ENCODE data around the gene TMEM184B. TPM values are rescaled to one million over a fixed set of nuclear protein-coding genes. Genes with fewer than 3 reads are reported as not detected.

TMEM184B gene
- total and polyA plus RNA-seq, 7 experiments from 2014 or later: 9.0 to 41.3 (median 34.8) TPM

GRCh38 chr22:38257650-38258250, 15.1 kb downstream of the TMEM184B start:
- H3K27ac Mint-ChIP-seq: no peak overlapping the region
- peaks cover 0 to 18% (median 3%) of the 10 kb centered on the region in 5 donors for H3K36me3 Mint-ChIP-seq
- H3K4me3 ChIP-seq (ENCODE audit: low read length): no peak overlapping the region
- no peaks in the 10 kb centered on the region for H3K9me3 ChIP-seq (ENCODE audit: control insufficient read depth in 2 of 3, low read length in 3 of 3)
- H3K4me1 ChIP-seq (ENCODE audit: control insufficient read depth in 2 of 2, insufficient read depth in 2 of 2, low read length in 2 of 2): no peaks in the 10 kb centered on the region
- ChIA-PET POLR2A (interaction anchor here (0.6 kb wide), 3 partner anchors 48 to 165 kb away, joined by 3 read pairs; no protein-coding TSS in a partner anchor), CTCF (interaction anchor here (0.6 kb wide), 1 partner anchor 97 kb away, joined by 3 read pairs; no protein-coding TSS in a partner anchor)
- no peak overlapping the region for H3K4me3 Mint-ChIP-seq
- H3K36me3 ChIP-seq (ENCODE audit: control insufficient read depth in 2 of 3, insufficient read depth in 3 of 3, low read length in 3 of 3): no peaks in the 10 kb centered on the region
- no peak overlapping the region for H3K27ac ChIP-seq (ENCODE audit: low read depth, low read length)
- no peaks in the 10 kb centered on the region for H3K27me3 Mint-ChIP-seq
- H3K27me3 ChIP-seq (ENCODE audit: control insufficient read depth in 2 of 2, insufficient read depth in 2 of 2, low read length in 2 of 2): no peaks in the 10 kb centered on the region
- ATAC-seq: no peak
- intact Hi-C loops (cut with micrococcal nuclease): no loop called here
- no peaks in the 10 kb centered on the region for H3K9me3 Mint-ChIP-seq
- no peak for DNase-seq
- peaks cover 10 to 49% (median 36%) of the 10 kb centered on the region in 7 donors for H3K4me1 Mint-ChIP-seq

- Mint-ChIP-seq H3K27me3 (no peaks in the 10 kb centered on the region), H3K4me1 (peaks cover 8 to 45% (median 32%) of the 10 kb centered on the region in 7 donors), H3K9me3 (no peaks in the 10 kb centered on the region), H3K4me3 (no peak overlapping the region), H3K36me3 (peaks cover 0 to 15% (median under 1%) of the 10 kb centered on the region in 5 donors), H3K27ac (no peak overlapping the region)
- DNase-seq (no peak), ATAC-seq (no peak)
- intact Hi-C loops (cut with micrococcal nuclease): no loop called here
- Histone ChIP-seq H3K4me3 (ENCODE audit: low read length) (no peak overlapping the region), H3K4me1 (ENCODE audit: control insufficient read depth in 2 of 2, insufficient read depth in 2 of 2, low read length in 2 of 2) (no peaks in the 10 kb centered on the region), H3K27ac (ENCODE audit: low read depth, low read length) (no peak overlapping the region), H3K9me3 (ENCODE audit: control insufficient read depth in 2 of 3, low read length in 3 of 3) (no peaks in the 10 kb centered on the region), H3K27me3 (ENCODE audit: control insufficient read depth in 2 of 2, insufficient read depth in 2 of 2, low read length in 2 of 2) (no peaks in the 10 kb centered on the region), H3K36me3 (ENCODE audit: control insufficient read depth in 2 of 3, insufficient read depth in 3 of 3, low read length in 3 of 3) (no peaks in the 10 kb centered on the region)
- ChIA-PET CTCF (no interaction called here), POLR2A (interaction anchor here (0.6 to 1.0 kb wide), 4 partner anchors 12 to 164 kb away, joined by 3 read pairs; no protein-coding TSS in a partner anchor)
Observed at GRCh38 chr22:38257181-38257580, 15.6 kb downstream of the TMEM184B start.

- Mint-ChIP-seq H3K27me3 (no peaks in the 10 kb centered on the region), H3K4me3 (no peak overlapping the region), H3K9me3 (no peaks in the 10 kb centered on the region), H3K4me1 (peaks cover 6 to 35% (median 21%) of the 10 kb centered on the region in 7 donors), H3K27ac (peak overlapping the region in 1 of 9 donors; percentile 1), H3K36me3 (peaks cover 0 to 12% (median 3%) of the 10 kb centered on the region in 5 donors)
- ChIA-PET POLR2A (interaction anchor here (1.4 kb wide), 1 partner anchor 11 kb away, joined by 3 read pairs; no protein-coding TSS in a partner anchor), CTCF (interaction anchor here (0.7 kb wide), 1 partner anchor 43 kb away, joined by 5 read pairs; no protein-coding TSS in a partner anchor)
- peak; percentile 51 for ATAC-seq
- Histone ChIP-seq H3K36me3 (ENCODE audit: control insufficient read depth in 2 of 3, insufficient read depth in 3 of 3, low read length in 3 of 3) (no peaks in the 10 kb centered on the region), H3K27ac (ENCODE audit: low read depth, low read length) (no peak overlapping the region), H3K27me3 (ENCODE audit: control insufficient read depth in 2 of 2, insufficient read depth in 2 of 2, low read length in 2 of 2) (no peaks in the 10 kb centered on the region), H3K4me3 (ENCODE audit: low read length) (no peak overlapping the region), H3K4me1 (ENCODE audit: control insufficient read depth in 2 of 2, insufficient read depth in 2 of 2, low read length in 2 of 2) (no peaks in the 10 kb centered on the region), H3K9me3 (ENCODE audit: control insufficient read depth in 2 of 3, low read length in 3 of 3) (no peaks in the 10 kb centered on the region)
- DNase-seq: no peak
- intact Hi-C loops (cut with micrococcal nuclease): no loop called here
Observed at GRCh38 chr22:38255697-38256096, 17.1 kb downstream of the TMEM184B start.

GRCh38 chr22:38251341-38251692, 21.5 kb downstream of the TMEM184B start:
- Histone ChIP-seq H3K27me3 (ENCODE audit: control insufficient read depth in 2 of 2, insufficient read depth in 2 of 2, low read length in 2 of 2) (no peaks in the 10 kb centered on the region), H3K36me3 (ENCODE audit: control insufficient read depth in 2 of 3, insufficient read depth in 3 of 3, low read length in 3 of 3) (peaks cover 0 to 23% (median 2%) of the 10 kb centered on the region in 3 experiments), H3K27ac (ENCODE audit: low read depth, low read length) (no peak overlapping the region), H3K9me3 (ENCODE audit: control insufficient read depth in 2 of 3, low read length in 3 of 3) (no peaks in the 10 kb centered on the region), H3K4me1 (ENCODE audit: control insufficient read depth in 2 of 2, insufficient read depth in 2 of 2, low read length in 2 of 2) (no peaks in the 10 kb centered on the region), H3K4me3 (ENCODE audit: low read length) (no peak overlapping the region)
- peaks cover 0 to 16% (median 14%) of the 10 kb centered on the region in 7 donors for H3K4me1 Mint-ChIP-seq
- H3K27me3 Mint-ChIP-seq: no peaks in the 10 kb centered on the region
- intact Hi-C loops (cut with micrococcal nuclease): no loop called here
- DNase-seq (no peak), ATAC-seq (no peak)
- H3K27ac Mint-ChIP-seq: no peak overlapping the region
- H3K4me3 Mint-ChIP-seq: no peak overlapping the region
- peaks cover 4 to 36% (median 12%) of the 10 kb centered on the region in 5 donors for H3K36me3 Mint-ChIP-seq
- POLR2A ChIA-PET: no interaction called here
- CTCF ChIA-PET: no interaction called here
- H3K9me3 Mint-ChIP-seq: peaks cover 0 to 4% (median 0%) of the 10 kb centered on the region in 11 donors

- peaks cover 0 to 15% (median 14%) of the 10 kb centered on the region in 7 donors for H3K4me1 Mint-ChIP-seq
- CTCF ChIA-PET: no interaction called here
- Histone ChIP-seq H3K9me3 (ENCODE audit: control insufficient read depth in 2 of 3, low read length in 3 of 3) (no peaks in the 10 kb centered on the region), H3K27ac (ENCODE audit: low read depth, low read length) (no peak overlapping the region), H3K36me3 (ENCODE audit: control insufficient read depth in 2 of 3, insufficient read depth in 3 of 3, low read length in 3 of 3) (peaks cover 0 to 28% (median 2%) of the 10 kb centered on the region in 3 experiments), H3K27me3 (ENCODE audit: control insufficient read depth in 2 of 2, insufficient read depth in 2 of 2, low read length in 2 of 2) (no peaks in the 10 kb centered on the region), H3K4me1 (ENCODE audit: control insufficient read depth in 2 of 2, insufficient read depth in 2 of 2, low read length in 2 of 2) (no peaks in the 10 kb centered on the region), H3K4me3 (ENCODE audit: low read length) (no peak overlapping the region)
- H3K4me3 Mint-ChIP-seq: no peak overlapping the region
- intact Hi-C loops (cut with micrococcal nuclease): no loop called here
- H3K27me3 Mint-ChIP-seq: no peaks in the 10 kb centered on the region
- POLR2A ChIA-PET: no interaction called here
- peak; percentile 26 for ATAC-seq
- peaks cover 0 to 4% (median 0%) of the 10 kb centered on the region in 11 donors for H3K9me3 Mint-ChIP-seq
- peaks cover 4 to 36% (median 12%) of the 10 kb centered on the region in 5 donors for H3K36me3 Mint-ChIP-seq
- H3K27ac Mint-ChIP-seq: peak overlapping the region in 1 of 9 donors; percentile 47
- DNase-seq: no peak
Observed at GRCh38 chr22:38250643-38251340, 22.0 kb downstream of the TMEM184B start.

GRCh38 chr22:38249803-38250642, 22.8 kb downstream of the TMEM184B start:
- Histone ChIP-seq H3K27me3 (ENCODE audit: control insufficient read depth in 2 of 2, insufficient read depth in 2 of 2, low read length in 2 of 2) (no peaks in the 10 kb centered on the region), H3K4me3 (ENCODE audit: low read length) (no peak overlapping the region), H3K4me1 (ENCODE audit: control insufficient read depth in 2 of 2, insufficient read depth in 2 of 2, low read length in 2 of 2) (no peaks in the 10 kb centered on the region), H3K36me3 (ENCODE audit: control insufficient read depth in 2 of 3, insufficient read depth in 3 of 3, low read length in 3 of 3) (peaks cover 0 to 34% (median 2%) of the 10 kb centered on the region in 3 experiments), H3K27ac (ENCODE audit: low read depth, low read length) (no peak overlapping the region), H3K9me3 (ENCODE audit: control insufficient read depth in 2 of 3, low read length in 3 of 3) (no peaks in the 10 kb centered on the region)
- H3K36me3 Mint-ChIP-seq: peaks cover 4 to 36% (median 12%) of the 10 kb centered on the region in 5 donors
- H3K9me3 Mint-ChIP-seq: peaks cover 0 to 4% (median 0%) of the 10 kb centered on the region in 11 donors
- no peak for ATAC-seq
- no peak for DNase-seq
- CTCF ChIA-PET: no interaction called here
- intact Hi-C loops (cut with micrococcal nuclease): no loop called here
- peak overlapping the region in 1 of 9 donors; percentile 39 for H3K27ac Mint-ChIP-seq
- no peaks in the 10 kb centered on the region for H3K27me3 Mint-ChIP-seq
- POLR2A ChIA-PET: interaction anchor here (0.6 kb wide), 1 partner anchor 683 kb away, joined by 3 read pairs; no protein-coding TSS in a partner anchor
- no peak overlapping the region for H3K4me3 Mint-ChIP-seq
- H3K4me1 Mint-ChIP-seq: peaks cover 0 to 15% (median 10%) of the 10 kb centered on the region in 7 donors

All from naive thymus-derived CD4-positive, alpha-beta T cell (primary cell).